GM23338 (cell line): ENCODE data around the gene DCD. TPM values are rescaled to one million over a fixed set of nuclear protein-coding genes. Genes with fewer than 3 reads are reported as not detected.

Experiments used
- ATAC-seq: fragments of 200-7000 bp; cut with Tn5 transposase; 3 replicates; pipeline ENCODE4 v1.9.1; 2020
- DNase-seq: peaks from one replicate; pipeline ENCODE4 v3.0.0-alpha.2; 2015; ENCODE audit warnings: low spot score
- H2AFZ ChIP-seq: fragments of 200-600 bp; sonication (generic); 2 replicates; pipeline ENCODE4 v1.8.0; 2016; ENCODE audit warnings: antibody characterized with exemption, mild to moderate bottlenecking, moderate library complexity
- H3F3A ChIP-seq: fragments of 200-600 bp; sonication (generic); replicated peaks from 2 replicates; pipeline ENCODE4 v1.8.0; 2017; ENCODE audit warnings: antibody characterized with exemption, mixed run types, low read depth
- H3K27ac ChIP-seq: fragments of 200-600 bp; sonication (generic); 2 replicates; pipeline ENCODE4 v1.6.1; 2016; ENCODE audit warnings: low read depth
- H3K27me3 ChIP-seq: fragments of 200-600 bp; sonication (generic); 2 replicates; pipeline ENCODE4 v1.8.0; 2016; ENCODE audit warnings: mild to moderate bottlenecking, mixed run types, moderate library complexity; ENCODE audit not compliant: insufficient read depth
- H3K36me3 ChIP-seq: fragments of 200-600 bp; sonication (generic); 2 replicates; pipeline ENCODE4 v1.8.0; 2016; ENCODE audit warnings: mild to moderate bottlenecking; ENCODE audit not compliant: insufficient read depth
- H3K4me1 ChIP-seq: fragments of 200-600 bp; sonication (generic); 2 replicates; pipeline ENCODE4 v1.8.0; 2016; ENCODE audit warnings: mild to moderate bottlenecking, moderate library complexity; ENCODE audit not compliant: insufficient read depth
- H3K4me2 ChIP-seq: fragments of 200-600 bp; sonication (generic); 2 replicates; pipeline ENCODE4 v1.7.1; 2017; ENCODE audit warnings: mixed run types
- H3K4me3 ChIP-seq: fragments of 200-600 bp; sonication (generic); 2 replicates; pipeline ENCODE4 v1.6.1; 2016; ENCODE audit warnings: mixed run types
- H3K79me2 ChIP-seq: fragments of 200-600 bp; sonication (generic); replicated peaks from 2 replicates; pipeline ENCODE4 v1.8.0; 2017; ENCODE audit warnings: mild to moderate bottlenecking; ENCODE audit not compliant: insufficient read depth
- H3K9me2 ChIP-seq: fragments of 200-600 bp; sonication (generic); 2 replicates; pipeline ENCODE4 v1.8.0; 2017; ENCODE audit not compliant: insufficient read depth
- H4K20me1 ChIP-seq: fragments of 200-600 bp; sonication (generic); replicated peaks from 2 replicates; pipeline ENCODE4 v1.8.0; 2017; ENCODE audit warnings: mild to moderate bottlenecking; ENCODE audit not compliant: insufficient read depth
- H3K27ac Mint-ChIP-seq: 2 replicates; pipeline ENCODE4 v1.8.0; 2020; ENCODE audit warnings: inconsistent platforms, mild to moderate bottlenecking, moderate library complexity, mixed read lengths
- H3K27me3 Mint-ChIP-seq: 3 replicates; pipeline ENCODE4 v1.8.0; 2022; ENCODE audit warnings: low read depth, mild to moderate bottlenecking, moderate library complexity, mixed read lengths, inconsistent platforms; ENCODE audit not compliant: insufficient read depth, poor library complexity
- H3K36me3 Mint-ChIP-seq: 3 replicates; pipeline ENCODE4 v1.8.0; 2021; ENCODE audit warnings: low read depth, mild to moderate bottlenecking, inconsistent platforms, moderate library complexity, mixed read lengths
- H3K4me1 Mint-ChIP-seq: 3 replicates; pipeline ENCODE4 v1.8.0; 2020; ENCODE audit warnings: mild to moderate bottlenecking, inconsistent platforms, mixed read lengths
- H3K4me3 Mint-ChIP-seq: 3 replicates; pipeline ENCODE4 v1.8.0; 2021; ENCODE audit warnings: moderate library complexity, mild to moderate bottlenecking, inconsistent platforms, mixed read lengths
- H3K9me3 Mint-ChIP-seq: 3 replicates; pipeline ENCODE4 v1.8.0; 2020; ENCODE audit warnings: moderate library complexity, mild to moderate bottlenecking, inconsistent platforms, mixed read lengths
- ETS1 ChIP-seq: IDR thresholded peaks from 2 replicates; pipeline ENCODE4 v1.6.1; 2016; ENCODE audit warnings: antibody characterized with exemption
- EZH2 ChIP-seq: fragments of 200-600 bp; sonication (generic); IDR thresholded peaks from one replicate; pipeline ENCODE4 v1.8.0; 2017; ENCODE audit warnings: antibody characterized with exemption, mild to moderate bottlenecking, low read depth; ENCODE audit not compliant: unreplicated experiment
- EZH2phosphoT487 ChIP-seq: fragments of 200-600 bp; sonication (generic); IDR thresholded peaks from one replicate; pipeline ENCODE4 v1.8.1; 2018; ENCODE audit warnings: antibody characterized with exemption; ENCODE audit not compliant: unreplicated experiment
- JUNB ChIP-seq: IDR thresholded peaks from one replicate; pipeline ENCODE4 v1.6.1; 2016; ENCODE audit warnings: antibody characterized with exemption; ENCODE audit not compliant: unreplicated experiment
- NANOG ChIP-seq: IDR thresholded peaks from 2 replicates; pipeline ENCODE4 v1.6.1; 2016; ENCODE audit warnings: antibody characterized with exemption, borderline replicate concordance
- POLR2AphosphoS5 ChIP-seq: IDR thresholded peaks from 2 replicates; pipeline ENCODE4 v1.6.1; 2016; ENCODE audit warnings: antibody characterized with exemption, low read depth
- REST ChIP-seq: IDR thresholded peaks from one replicate; pipeline ENCODE4 v1.6.1; 2018; ENCODE audit warnings: antibody characterized with exemption; ENCODE audit not compliant: unreplicated experiment
- STAT1 ChIP-seq: IDR thresholded peaks from one replicate; pipeline ENCODE4 v1.6.1; 2016; ENCODE audit warnings: antibody characterized with exemption; ENCODE audit not compliant: unreplicated experiment
- ZNF114 ChIP-seq: fragments of 250-450 bp; sonication (Bioruptor Pico); IDR thresholded peaks from 2 replicates; pipeline ENCODE4 v1.5.0; 2020; ENCODE audit warnings: mild to moderate bottlenecking, moderate library complexity
- ZNF462 ChIP-seq: fragments of 250-450 bp; sonication (Bioruptor Pico); IDR thresholded peaks from 2 replicates; pipeline ENCODE4 v1.5.0; 2020; ENCODE audit warnings: mild to moderate bottlenecking, moderate library complexity
- polyA plus RNA-seq: library from polyadenylated mRNA; unstranded; fragments of >200 nt; fragmentation: Nextera tagmentation; extraction: Ambion mirVana; gene quantifications from 2 replicates; pipeline ENCODE4 v1.2.1, GENCODE V29; 2016
- total RNA-seq: library from RNA; depleted of rRNA; stranded (reverse); fragments of >200 nt; shearing (Covaris generic); gene quantifications from 2 replicates; pipeline ENCODE4 v1.2.3, GENCODE V29; 2014

Gene DCD
- total and polyA plus RNA-seq, 2 experiments from 2014 or later = not detected

GRCh38 chr12:54654926-54655325 lies 6.8 kb upstream of the DCD start (continued):
- TF ChIP-seq ETS1 = no peak
- TF ChIP-seq POLR2AphosphoS5 = no peak
- no peak for TF ChIP-seq REST
- no peak for TF ChIP-seq STAT1

GRCh38 chr12:54653025-54653424 lies 4.9 kb upstream of the DCD start:
- no peak for ATAC-seq
- no peak for TF ChIP-seq POLR2AphosphoS5
- no peak for TF ChIP-seq ZNF114
- no peak for TF ChIP-seq NANOG
- no peak for TF ChIP-seq JUNB
- TF ChIP-seq EZH2phosphoT487 = no peak
- H3K27ac ChIP-seq = no peak overlapping the region
- H4K20me1 ChIP-seq = no peaks in the 10 kb centered on the region
- no peak for DNase-seq
- no peaks in the 10 kb centered on the region for H3K79me2 ChIP-seq
- no peak overlapping the region for H3K27ac Mint-ChIP-seq
- H3K4me1 Mint-ChIP-seq = peaks cover 5% of the 10 kb centered on the region; the same call in 2 of the 3 replicates
- H3K27me3 Mint-ChIP-seq = no peaks in the 10 kb centered on the region
- H3K36me3 ChIP-seq = no peaks in the 10 kb centered on the region
- no peaks in the 10 kb centered on the region for H3F3A ChIP-seq
- no peaks in the 10 kb centered on the region for H3K36me3 Mint-ChIP-seq
- no peak overlapping the region for H3K4me3 Mint-ChIP-seq
- no peaks in the 10 kb centered on the region for H3K9me2 ChIP-seq
- no peaks in the 10 kb centered on the region for H3K27me3 ChIP-seq
- H3K4me1 ChIP-seq = no peaks in the 10 kb centered on the region
- no peak overlapping the region for H2AFZ ChIP-seq
- no peak overlapping the region for H3K4me3 ChIP-seq
- H3K9me3 Mint-ChIP-seq = no peaks in the 10 kb centered on the region; the same call in 2 of the 3 replicates
- H3K4me2 ChIP-seq = no peak overlapping the region

GRCh38 chr12:54650889-54651288 lies 2.7 kb upstream of the DCD start:
- Mint-ChIP-seq H3K27me3 (no peaks in the 10 kb centered on the region), H3K4me3 (no peak overlapping the region), H3K4me1 (peaks cover 5% of the 10 kb centered on the region; the same call in 2 of the 3 replicates), H3K36me3 (no peaks in the 10 kb centered on the region), H3K9me3 (no peaks in the 10 kb centered on the region), H3K27ac (no peak overlapping the region)
- Histone ChIP-seq H3K4me3 (no peak overlapping the region), H4K20me1 (no peaks in the 10 kb centered on the region), H3F3A (no peaks in the 10 kb centered on the region), H3K27ac (no peak overlapping the region), H3K4me1 (no peaks in the 10 kb centered on the region), H3K9me2 (no peaks in the 10 kb centered on the region), H2AFZ (no peak overlapping the region), H3K36me3 (no peaks in the 10 kb centered on the region), H3K4me2 (no peak overlapping the region), H3K27me3 (no peaks in the 10 kb centered on the region), H3K79me2 (no peaks in the 10 kb centered on the region)
- DNase-seq = no peak
- ATAC-seq = no peak
- TF ChIP-seq ZNF462 = no peak
- no peak for TF ChIP-seq EZH2
- no peak for TF ChIP-seq ZNF114
